ENCODE measurements around the gene CSF2. TPM values are rescaled to one million over a fixed set of nuclear protein-coding genes. Genes with fewer than 3 reads are reported as not detected.
A peak's percentile ranks its signal among the peaks of the same experiment; 100 is the strongest.

Gene CSF2
- polyA plus RNA-seq, 1 of the 3 experiments (the other 2 are of a cell fraction) = 0.97 TPM

GRCh38 chr5:132095424-132095972 lies 21.9 kb downstream of the CSF2 start:
- peak overlapping the region in 1 of 2 experiments; percentile 78; a peak in 2 of 4 replicates for H3K27ac ChIP-seq (ENCODE audit: low read depth in 2 of 2, low read length in 1 of 2)
- H3K36me3 ChIP-seq (replicated peaks in 1 of 2; ENCODE audit: control insufficient read depth in 1 of 2, insufficient read depth in 2 of 2, low read length in 1 of 2) = no peaks in the 10 kb centered on the region
- H4K20me1 ChIP-seq (ENCODE audit: insufficient read depth) = no peaks in the 10 kb centered on the region
- peak overlapping the region; percentile 61 for H3K9ac ChIP-seq
- CTCF ChIA-PET = interaction anchor here (1.3 kb wide), 1 partner anchor 30 kb away, joined by 3 read pairs; no protein-coding TSS in a partner anchor
- no peak for DNase-seq
- POLR2A ChIA-PET = no interaction called here
- peak overlapping the region; percentile 51 for H3K4me2 ChIP-seq
- peaks cover 9% of the 10 kb centered on the region for H3F3A ChIP-seq (replicated peaks; ENCODE audit: insufficient read depth)
- H2AFZ ChIP-seq (ENCODE audit: low read depth) = no peak overlapping the region
- H3K9me3 ChIP-seq = no peaks in the 10 kb centered on the region
- peaks cover 0 to 19% of the 10 kb centered on the region in 2 experiments; a peak in 3 of 4 replicates for H3K4me1 ChIP-seq (ENCODE audit: control insufficient read depth in 1 of 2, insufficient read depth in 2 of 2, low read depth in 1 of 2, low read length in 1 of 2)
- H3K27me3 ChIP-seq (ENCODE audit: insufficient read depth) = no peaks in the 10 kb centered on the region
- no peak overlapping the region for H3K4me3 ChIP-seq (ENCODE audit: low read depth in 2 of 2, low read length in 1 of 2)
- TF ChIP-seq, protein P1, sequence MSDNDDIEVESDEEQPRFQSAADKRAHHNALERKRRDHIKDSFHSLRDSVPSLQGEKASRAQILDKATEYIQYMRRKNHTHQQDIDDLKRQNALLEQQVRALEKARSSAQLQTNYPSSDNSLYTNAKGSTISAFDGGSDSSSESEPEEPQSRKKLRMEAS (IDR thresholded peaks at IDR 0.05; ENCODE audit: low read depth) = no peak
- TF ChIP-seq EZH2phosphoT487 (IDR thresholded peaks at IDR 0.05; ENCODE audit: borderline replicate concordance, low read depth) (no peak), SIN3A (IDR thresholded peaks at IDR 0.05; ENCODE audit: borderline replicate concordance, low read depth, low read length) (no peak), TCF12 (IDR thresholded peaks at IDR 0.05) (no peak), RCOR1 (IDR thresholded peaks at IDR 0.05; ENCODE audit: low read length) (no peak), RAD21 (IDR thresholded peaks at IDR 0.05; ENCODE audit: low read length) (no peak), GABPA (IDR thresholded peaks at IDR 0.05; ENCODE audit: low read depth) (no peak), TAF1 (IDR thresholded peaks at IDR 0.05; ENCODE audit: borderline replicate concordance, low read depth, low read length) (no peak), NRF1 (IDR thresholded peaks at IDR 0.05; ENCODE audit: low read depth, low read length) (no peak), EP300 (IDR thresholded peaks at IDR 0.05; ENCODE audit: borderline replicate concordance in 1 of 2, low read depth in 1 of 2, low read length in 1 of 2) (no peak), ZBTB33 (IDR thresholded peaks at IDR 0.05; ENCODE audit: borderline replicate concordance, low read depth) (no peak), GATA2 (CRISPR knock-in tag; IDR thresholded peaks at IDR 0.05) (no peak)
- TF ChIP-seq, protein P2, sequence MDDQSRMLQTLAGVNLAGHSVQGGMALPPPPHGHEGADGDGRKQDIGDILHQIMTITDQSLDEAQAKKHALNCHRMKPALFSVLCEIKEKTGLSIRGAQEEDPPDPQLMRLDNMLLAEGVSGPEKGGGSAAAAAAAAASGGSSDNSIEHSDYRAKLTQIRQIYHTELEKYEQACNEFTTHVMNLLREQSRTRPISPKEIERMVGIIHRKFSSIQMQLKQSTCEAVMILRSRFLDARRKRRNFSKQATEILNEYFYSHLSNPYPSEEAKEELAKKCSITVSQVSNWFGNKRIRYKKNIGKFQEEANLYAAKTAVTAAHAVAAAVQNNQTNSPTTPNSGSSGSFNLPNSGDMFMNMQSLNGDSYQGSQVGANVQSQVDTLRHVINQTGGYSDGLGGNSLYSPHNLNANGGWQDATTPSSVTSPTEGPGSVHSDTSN (IDR thresholded peaks at IDR 0.05) = no peak
- TF ChIP-seq, protein P3, sequence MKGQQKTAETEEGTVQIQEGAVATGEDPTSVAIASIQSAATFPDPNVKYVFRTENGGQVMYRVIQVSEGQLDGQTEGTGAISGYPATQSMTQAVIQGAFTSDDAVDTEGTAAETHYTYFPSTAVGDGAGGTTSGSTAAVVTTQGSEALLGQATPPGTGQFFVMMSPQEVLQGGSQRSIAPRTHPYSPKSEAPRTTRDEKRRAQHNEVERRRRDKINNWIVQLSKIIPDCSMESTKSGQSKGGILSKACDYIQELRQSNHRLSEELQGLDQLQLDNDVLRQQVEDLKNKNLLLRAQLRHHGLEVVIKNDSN (IDR thresholded peaks at IDR 0.05; ENCODE audit: borderline replicate concordance, low read depth) = no peak
- TF ChIP-seq, protein P4, sequence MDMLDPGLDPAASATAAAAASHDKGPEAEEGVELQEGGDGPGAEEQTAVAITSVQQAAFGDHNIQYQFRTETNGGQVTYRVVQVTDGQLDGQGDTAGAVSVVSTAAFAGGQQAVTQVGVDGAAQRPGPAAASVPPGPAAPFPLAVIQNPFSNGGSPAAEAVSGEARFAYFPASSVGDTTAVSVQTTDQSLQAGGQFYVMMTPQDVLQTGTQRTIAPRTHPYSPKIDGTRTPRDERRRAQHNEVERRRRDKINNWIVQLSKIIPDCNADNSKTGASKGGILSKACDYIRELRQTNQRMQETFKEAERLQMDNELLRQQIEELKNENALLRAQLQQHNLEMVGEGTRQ (IDR thresholded peaks at IDR 0.05; ENCODE audit: borderline replicate concordance, low read depth, low read length) = no peak
- TF ChIP-seq, protein P5, sequence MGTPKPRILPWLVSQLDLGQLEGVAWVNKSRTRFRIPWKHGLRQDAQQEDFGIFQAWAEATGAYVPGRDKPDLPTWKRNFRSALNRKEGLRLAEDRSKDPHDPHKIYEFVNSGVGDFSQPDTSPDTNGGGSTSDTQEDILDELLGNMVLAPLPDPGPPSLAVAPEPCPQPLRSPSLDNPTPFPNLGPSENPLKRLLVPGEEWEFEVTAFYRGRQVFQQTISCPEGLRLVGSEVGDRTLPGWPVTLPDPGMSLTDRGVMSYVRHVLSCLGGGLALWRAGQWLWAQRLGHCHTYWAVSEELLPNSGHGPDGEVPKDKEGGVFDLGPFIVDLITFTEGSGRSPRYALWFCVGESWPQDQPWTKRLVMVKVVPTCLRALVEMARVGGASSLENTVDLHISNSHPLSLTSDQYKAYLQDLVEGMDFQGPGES (IDR thresholded peaks at IDR 0.05; ENCODE audit: low read depth, low read length) = no peak
- TF ChIP-seq, protein P6, sequence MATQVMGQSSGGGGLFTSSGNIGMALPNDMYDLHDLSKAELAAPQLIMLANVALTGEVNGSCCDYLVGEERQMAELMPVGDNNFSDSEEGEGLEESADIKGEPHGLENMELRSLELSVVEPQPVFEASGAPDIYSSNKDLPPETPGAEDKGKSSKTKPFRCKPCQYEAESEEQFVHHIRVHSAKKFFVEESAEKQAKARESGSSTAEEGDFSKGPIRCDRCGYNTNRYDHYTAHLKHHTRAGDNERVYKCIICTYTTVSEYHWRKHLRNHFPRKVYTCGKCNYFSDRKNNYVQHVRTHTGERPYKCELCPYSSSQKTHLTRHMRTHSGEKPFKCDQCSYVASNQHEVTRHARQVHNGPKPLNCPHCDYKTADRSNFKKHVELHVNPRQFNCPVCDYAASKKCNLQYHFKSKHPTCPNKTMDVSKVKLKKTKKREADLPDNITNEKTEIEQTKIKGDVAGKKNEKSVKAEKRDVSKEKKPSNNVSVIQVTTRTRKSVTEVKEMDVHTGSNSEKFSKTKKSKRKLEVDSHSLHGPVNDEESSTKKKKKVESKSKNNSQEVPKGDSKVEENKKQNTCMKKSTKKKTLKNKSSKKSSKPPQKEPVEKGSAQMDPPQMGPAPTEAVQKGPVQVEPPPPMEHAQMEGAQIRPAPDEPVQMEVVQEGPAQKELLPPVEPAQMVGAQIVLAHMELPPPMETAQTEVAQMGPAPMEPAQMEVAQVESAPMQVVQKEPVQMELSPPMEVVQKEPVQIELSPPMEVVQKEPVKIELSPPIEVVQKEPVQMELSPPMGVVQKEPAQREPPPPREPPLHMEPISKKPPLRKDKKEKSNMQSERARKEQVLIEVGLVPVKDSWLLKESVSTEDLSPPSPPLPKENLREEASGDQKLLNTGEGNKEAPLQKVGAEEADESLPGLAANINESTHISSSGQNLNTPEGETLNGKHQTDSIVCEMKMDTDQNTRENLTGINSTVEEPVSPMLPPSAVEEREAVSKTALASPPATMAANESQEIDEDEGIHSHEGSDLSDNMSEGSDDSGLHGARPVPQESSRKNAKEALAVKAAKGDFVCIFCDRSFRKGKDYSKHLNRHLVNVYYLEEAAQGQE (IDR thresholded peaks at IDR 0.05; ENCODE audit: low read depth, low read length) = no peak
- WGBS (ENCODE audit: low lambda C conversion rate) = 73% methylated on average over 4 of the region's 6 CpGs
- H3K9me2 ChIP-seq = no peaks in the 10 kb centered on the region
- H3K79me2 ChIP-seq (ENCODE audit: insufficient read depth) = no peaks in the 10 kb centered on the region
